Measurements from ENCODE around the gene UPP1.
A peak's percentile ranks its signal among the peaks of the same experiment; 100 is the strongest.

The UPP1 gene

GRCh38 chr7:48085942-48086341, 3.1 kb upstream of the UPP1 start:
- no peak for DNase-seq (ENCODE audit: low read depth)

DNA sequence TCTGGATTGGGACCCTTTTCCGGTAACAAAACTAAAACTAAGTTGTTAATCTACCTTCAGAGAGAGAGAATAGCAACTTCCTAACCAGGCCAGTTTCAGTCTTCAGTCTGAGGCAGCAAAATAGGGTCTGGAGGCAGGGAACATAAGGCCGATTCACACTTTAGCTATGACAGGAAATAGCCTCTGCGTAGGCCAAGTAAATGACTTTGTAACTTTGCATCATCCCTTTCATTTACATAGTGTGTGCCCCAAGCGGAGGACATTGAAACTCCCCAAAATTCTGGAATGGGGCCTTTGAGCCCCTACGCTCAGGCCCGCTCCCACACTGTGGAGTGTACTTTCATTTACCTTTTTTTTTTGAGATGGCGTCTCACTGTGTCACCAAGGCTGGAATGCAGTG, 1.7 kb upstream of the UPP1 start:
- DNase-seq (ENCODE audit: low read depth): peak; percentile 89

DNA sequence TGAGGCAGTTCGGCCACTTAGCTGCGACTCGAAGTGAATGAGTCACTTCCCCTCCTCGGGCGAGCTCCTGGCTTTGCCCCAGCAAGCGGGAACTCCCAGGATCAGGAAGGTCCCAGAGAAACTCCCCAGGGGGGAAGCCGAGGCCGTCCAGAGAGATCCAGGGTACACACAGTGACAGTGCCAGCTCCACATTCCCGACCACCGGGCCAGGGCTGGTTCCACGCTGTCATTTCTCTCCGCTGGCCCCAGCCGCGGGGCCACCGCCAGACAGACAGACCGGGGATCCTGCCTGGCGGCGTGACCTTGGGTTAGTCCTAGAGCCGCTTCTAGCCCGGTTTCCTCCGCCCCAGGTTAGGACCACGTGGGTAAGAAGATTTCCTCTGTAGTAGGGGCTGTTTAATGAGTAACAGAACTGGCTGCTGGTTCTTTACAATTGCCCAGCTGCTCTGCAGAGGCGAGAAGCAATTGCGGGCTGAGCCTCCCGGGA, 463 bp upstream of the UPP1 start:
- peak; percentile 94 for DNase-seq (ENCODE audit: low read depth)

- peak; percentile 51 for DNase-seq (ENCODE audit: low read depth)
Observed at GRCh38 chr7:48090095-48090805, 1.2 kb downstream of the UPP1 start.

GRCh38 chr7:48091506-48092433, 2.7 kb downstream of the UPP1 start:
- no peak for DNase-seq (ENCODE audit: low read depth)

DNA sequence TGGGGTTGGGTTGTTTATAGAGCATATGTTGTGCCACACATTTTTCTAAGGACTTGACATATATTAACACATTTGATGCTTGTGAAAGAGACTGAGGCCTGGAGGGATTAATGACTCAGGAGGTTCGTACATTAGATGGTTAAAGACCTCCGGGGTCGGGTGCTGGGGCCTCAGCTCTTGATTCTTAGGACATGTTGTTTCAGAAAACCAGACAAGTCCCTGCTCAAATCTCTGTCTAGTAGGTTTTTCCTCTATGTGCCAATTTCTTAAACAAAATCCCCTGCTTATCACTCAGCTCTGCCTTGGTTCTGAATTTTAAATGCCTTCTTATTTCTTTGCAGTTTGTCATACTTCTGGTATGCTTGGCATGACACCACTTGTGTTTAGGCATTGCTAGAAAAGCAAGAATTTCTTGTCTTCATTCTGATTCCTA, 5.8 kb downstream of the UPP1 start:
- peak; percentile 87 for DNase-seq (ENCODE audit: low read depth)

- no peak for DNase-seq (ENCODE audit: low read depth)
Observed at GRCh38 chr7:48096273-48096672, 7.2 kb downstream of the UPP1 start.

DNA sequence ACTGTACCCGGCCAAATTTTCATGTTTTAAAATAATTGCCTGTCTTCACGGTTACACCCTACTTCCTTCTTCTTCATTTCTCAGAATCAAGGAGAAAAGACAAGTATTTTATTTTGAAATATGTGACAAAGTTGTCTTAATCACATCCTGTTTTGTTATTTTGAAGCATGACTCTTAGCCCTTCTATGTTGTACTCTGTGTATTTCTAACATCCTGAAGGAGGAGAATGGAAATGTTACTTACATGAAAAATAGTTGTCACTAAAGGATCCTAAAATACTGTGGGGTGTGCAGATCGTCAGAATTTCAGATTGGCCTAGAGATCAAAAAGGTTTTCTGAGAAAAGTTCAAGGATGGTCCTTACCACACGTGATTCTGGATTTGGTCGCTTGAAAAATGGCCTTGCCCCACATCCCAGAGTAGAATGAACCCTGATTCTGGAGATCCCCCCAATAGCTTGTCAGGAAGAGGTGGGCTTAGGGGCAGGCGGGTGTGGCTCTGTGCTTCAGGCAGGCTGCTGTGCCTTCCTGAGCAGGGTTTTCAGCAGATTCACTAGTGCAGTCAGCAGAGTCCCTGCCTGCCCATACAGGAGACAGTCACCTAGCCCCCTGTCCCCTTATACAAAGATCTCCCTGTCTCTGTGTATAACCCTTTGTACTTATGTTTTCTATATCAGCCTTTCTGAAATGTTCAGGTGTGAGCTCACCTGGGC, 8.6 kb downstream of the UPP1 start:
- peak; percentile 35 for DNase-seq (ENCODE audit: low read depth)

GRCh38 chr7:48098846-48099245, 9.8 kb downstream of the UPP1 start:
- peak; percentile 25 for DNase-seq (ENCODE audit: low read depth)

DNA sequence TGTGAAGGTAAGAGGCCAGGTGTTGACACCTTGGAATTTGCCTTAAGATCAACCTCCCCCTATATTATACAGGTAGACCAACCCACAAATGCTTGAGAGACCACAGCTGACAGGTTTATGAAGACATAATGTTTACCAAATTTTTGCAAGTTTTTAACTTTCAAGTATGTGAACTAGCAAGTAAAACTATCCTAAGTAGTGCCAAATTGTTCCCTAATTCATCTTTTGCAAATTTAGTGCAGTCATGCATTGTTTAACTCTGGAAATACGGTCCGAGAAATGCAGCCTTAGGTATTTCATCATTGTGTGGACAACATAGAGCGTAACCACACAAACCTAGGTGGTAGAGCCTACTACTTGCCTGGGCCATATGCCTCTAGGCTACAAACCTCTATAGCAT, 10.7 kb downstream of the UPP1 start:
- no peak for DNase-seq (ENCODE audit: low read depth)

DNA sequence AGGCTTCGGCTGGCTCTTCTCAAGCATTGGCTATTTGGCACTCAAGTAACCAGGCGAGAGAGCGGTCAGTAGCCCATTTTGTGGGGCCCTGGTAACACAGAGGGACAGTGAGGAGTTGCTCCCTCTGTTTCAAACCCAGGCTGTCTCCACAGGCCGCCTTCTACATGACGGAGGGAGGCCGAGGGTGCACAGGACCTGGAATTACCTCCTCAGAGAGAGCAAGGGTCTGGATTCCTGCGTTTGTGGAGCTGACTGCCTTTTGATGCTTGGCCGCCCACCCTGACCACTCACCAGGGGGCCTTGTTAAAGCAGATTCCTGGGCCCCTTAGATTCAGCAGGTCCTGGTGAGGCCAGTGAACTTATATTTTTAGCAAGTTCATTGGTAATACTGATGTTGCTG, 12.3 kb downstream of the UPP1 start:
- no peak for DNase-seq (ENCODE audit: low read depth)

- DNase-seq (ENCODE audit: low read depth): no peak
Observed at GRCh38 chr7:48101968-48102367, 12.9 kb downstream of the UPP1 start.

- DNase-seq (ENCODE audit: low read depth): no peak
Observed at GRCh38 chr7:48102530-48102929, 13.5 kb downstream of the UPP1 start.

DNA sequence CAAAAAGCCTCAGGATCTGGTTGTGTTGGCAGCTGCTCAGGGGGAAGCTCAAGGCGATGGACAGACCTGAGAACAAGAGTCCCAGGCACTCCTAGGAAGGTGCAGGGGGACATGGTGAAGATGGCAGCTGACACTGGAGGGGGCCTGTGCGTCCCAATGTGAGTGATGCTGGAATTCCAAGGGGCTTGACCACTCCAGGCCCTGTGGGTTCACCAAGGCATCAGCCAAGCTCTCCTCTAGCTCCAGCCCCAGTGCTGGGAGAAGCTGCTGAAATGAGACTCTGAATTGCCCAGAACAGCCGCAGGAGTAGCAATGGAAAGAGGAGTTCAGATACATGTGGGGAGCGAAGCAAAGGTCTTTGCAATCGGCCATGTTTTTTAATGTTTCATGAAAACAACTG, 16.0 kb downstream of the UPP1 start:
- no peak for DNase-seq (ENCODE audit: low read depth)

GRCh38 chr7:48106906-48107659, 18.0 kb downstream of the UPP1 start:
- no peak for DNase-seq (ENCODE audit: low read depth)

DNA sequence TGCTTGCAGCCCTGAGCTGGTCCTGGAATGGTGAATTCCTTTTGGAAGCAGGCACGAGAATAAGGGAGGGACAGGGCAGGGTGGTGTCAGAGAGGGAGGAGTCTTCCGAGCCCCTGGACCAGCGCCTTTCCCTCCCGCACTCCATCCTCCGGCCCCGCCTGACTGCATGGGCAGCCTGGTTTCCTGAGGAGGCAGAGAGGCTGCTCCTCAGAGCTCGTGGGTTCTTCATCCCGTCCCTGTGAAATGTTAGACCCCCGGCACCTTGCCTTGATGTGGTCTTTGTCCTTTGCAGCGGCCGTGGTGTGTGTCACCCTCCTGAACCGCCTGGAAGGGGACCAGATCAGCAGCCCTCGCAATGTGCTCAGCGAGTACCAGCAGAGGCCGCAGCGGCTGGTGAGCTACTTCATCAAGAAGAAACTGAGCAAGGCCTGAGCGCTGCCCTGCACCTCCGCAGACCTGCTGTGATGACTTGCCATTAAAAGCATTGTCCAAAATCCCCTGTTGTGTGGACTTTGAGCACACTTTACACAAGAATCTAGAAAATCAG, 18.9 kb downstream of the UPP1 start:
- no peak for DNase-seq (ENCODE audit: low read depth)

DNA sequence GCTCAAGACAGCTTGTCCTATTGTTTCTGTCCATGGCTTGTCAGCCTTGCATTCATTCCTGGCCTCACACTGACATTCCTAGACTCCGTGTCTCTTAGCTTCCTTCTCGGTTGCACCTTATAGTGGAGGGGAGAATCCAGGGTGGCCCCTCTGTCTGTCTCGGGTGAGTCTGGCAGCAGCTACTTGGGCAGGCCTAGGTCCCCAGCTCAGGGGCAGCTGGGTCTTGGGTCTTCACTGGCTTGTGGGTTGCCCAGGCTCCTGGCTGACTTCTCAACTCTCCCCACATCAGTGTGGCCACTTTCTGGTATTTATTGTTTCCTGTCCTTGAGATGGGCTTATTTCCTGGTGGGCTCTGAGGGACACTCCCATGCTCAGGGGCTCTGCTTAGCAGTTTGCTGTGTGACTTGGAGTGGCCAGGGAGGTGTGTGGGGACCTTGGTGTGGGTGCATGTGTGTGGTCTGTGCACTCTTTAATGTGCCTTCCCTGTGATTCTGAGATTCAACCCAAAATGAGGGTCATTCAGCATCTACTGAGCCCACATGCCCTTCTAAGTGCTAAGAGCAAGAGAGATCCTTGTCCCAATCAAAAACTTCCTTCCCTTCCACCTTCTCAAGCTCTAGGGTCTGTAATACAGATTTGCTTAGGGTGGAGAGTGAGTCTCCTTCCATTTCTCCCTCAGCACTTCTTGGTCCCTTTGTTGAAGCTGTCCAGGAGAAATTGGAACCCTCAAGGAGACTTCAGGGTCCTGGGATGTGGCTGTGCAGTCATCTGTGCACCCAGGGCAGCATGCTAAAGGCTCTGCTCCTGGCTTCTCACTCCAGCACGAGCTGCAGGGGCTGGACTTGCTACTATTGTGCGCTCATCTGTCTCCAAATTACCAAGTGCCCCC, 20.1 kb downstream of the UPP1 start:
- DNase-seq (ENCODE audit: low read depth): no peak

DNA sequence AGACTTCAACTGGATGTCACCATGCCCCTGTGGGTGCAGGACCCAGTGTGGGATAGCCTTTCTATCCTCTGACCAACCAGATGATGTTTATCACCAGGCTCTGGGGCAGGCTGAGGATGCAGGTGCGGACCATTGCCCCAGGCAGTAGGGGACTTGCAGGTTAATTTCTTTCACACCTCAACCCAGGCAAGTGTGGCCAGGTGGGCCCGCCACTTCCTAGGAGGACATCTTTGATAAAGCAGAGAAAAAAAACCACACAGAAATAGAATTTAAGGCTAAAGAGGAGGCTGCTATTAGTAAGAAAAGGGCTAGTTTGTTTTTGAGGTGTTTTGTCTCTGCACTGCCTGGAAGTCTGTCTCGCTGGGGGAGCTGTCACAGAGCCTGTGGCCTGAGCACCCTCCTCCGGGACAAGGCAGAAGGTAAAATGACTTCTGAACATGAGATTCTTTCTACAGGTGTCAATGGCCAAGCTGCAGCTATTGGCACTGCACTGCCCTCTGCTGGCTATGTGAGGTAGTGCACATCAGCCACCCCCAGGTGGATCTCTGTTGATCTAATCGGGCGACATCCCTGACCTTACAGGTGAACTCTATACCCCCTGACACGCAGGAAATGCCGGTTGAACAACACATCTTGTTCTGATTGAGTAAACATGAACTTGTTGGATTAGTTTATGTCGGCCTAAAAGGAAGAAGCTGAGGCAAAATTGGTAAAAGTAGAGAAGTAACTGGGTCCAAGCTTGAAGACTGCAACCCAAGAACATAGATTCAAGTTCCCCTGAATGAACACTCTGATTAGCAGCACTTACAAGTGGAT, 21.0 kb downstream of the UPP1 start:
- DNase-seq (ENCODE audit: low read depth): peak; percentile 54

GRCh38 chr7:48110868-48111267, 21.8 kb downstream of the UPP1 start:
- no peak for DNase-seq (ENCODE audit: low read depth)

- DNase-seq (ENCODE audit: low read depth): no peak
Observed at GRCh38 chr7:48111596-48111995, 22.5 kb downstream of the UPP1 start.

Measured in EH (cell line).